GM12892 (cell line): ENCODE data around the gene GLYATL1.
A peak's percentile ranks its signal among the peaks of the same experiment; 100 is the strongest.

Experiments used
- DNase-seq: peaks from one replicate; pipeline ENCODE4 v3.0.0; 2011; ENCODE audit not compliant: insufficient read length
- FAIRE-seq: peaks from 2 replicates; lab custom pipeline; 2011; peaks lifted over from hg19 to GRCh38; lab: Jason Lieb, UNC
- POLR2A ChIP-seq: IDR thresholded peaks from 2 replicates; pipeline ENCODE4 v1.6.1; 2011; ENCODE audit warnings: low read depth, low read length, control low read depth
- POLR2AphosphoS5 ChIP-seq: IDR thresholded peaks from 2 replicates; pipeline ENCODE4 v1.6.1; 2011; ENCODE audit warnings: low read depth, low read length, control low read depth
- TAF1 ChIP-seq: IDR thresholded peaks from 2 replicates; pipeline ENCODE4 v1.6.1; 2011; ENCODE audit warnings: low read depth, mild to moderate bottlenecking, control low read depth, low read length, borderline replicate concordance

The GLYATL1 gene

DNA sequence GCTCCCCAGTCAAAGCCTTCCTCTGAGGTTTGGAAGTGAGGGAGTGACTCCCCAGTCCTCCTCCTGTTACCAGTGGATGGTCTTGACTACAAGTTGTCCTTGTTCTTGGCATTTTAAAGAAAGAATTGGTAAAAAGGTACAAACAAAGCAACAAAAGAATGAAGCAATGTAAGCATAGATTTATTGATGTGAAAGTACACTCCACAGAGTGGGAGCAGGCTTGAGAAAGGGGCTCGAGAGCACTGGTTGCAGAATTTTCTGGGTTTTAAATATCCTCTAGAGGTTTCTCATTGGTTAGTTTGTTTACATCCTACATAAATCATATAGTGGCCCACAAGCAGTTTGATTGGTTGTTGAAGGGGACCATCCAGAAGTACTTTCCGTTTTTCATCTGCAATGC is 22.7 kb upstream of the GLYATL1 start:
- TF ChIP-seq POLR2A (no peak), POLR2AphosphoS5 (no peak), TAF1 (no peak)
- FAIRE-seq: no peak
- no peak for DNase-seq

DNA sequence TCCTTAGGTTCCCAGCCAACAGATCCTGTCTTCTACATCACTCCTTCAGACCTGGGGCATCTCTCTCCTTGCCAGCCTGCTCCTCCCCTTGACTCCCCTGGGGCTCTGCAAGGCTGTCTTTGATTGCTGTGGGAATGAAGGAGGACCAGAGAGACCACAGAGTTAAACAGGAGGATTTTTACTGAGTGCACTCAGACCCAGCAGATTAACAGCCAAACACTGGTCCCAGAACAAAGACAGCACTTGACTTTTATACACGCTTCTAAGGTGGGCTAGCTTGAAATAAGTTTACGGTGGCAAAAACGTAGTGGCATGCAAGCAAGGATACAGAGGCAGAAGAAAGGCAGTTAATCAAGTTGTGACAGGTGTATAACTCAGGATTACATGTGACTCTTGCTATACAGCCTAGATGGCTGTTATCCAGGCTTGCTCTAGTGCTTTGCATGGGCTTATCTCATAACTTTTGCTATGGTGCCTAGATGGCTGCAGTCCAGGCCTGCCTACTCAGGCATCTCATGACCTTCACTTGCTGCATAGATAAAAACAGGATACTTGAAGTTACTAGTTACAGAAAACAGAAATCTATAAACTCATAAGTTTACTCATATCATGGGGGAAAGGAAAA is 22.0 kb upstream of the GLYATL1 start:
- no peak for FAIRE-seq
- DNase-seq: no peak
- TF ChIP-seq TAF1 (no peak), POLR2AphosphoS5 (no peak), POLR2A (no peak)

DNA sequence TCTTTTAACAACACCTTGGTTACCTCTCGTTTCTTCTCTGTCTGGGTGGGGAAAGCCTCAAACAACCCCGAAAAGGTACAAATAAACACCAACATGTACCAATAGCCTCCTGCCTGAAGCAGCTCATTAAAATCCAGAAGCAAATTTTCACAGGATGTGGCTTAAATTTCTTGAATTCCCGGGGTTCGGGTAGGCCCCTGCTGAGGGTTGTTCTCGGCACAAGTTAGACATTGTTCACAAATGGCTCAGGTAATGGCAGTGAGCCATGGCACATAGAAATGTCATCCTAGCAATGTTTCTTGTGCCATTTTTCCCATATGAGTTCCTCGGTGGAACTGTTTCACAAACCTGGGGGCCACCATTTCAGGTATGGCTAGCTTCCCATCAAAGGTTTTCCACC is 19.7 kb upstream of the GLYATL1 start:
- no peak for DNase-seq
- FAIRE-seq: no peak
- no peak for TF ChIP-seq TAF1
- no peak for TF ChIP-seq POLR2AphosphoS5
- TF ChIP-seq POLR2A: no peak

DNA sequence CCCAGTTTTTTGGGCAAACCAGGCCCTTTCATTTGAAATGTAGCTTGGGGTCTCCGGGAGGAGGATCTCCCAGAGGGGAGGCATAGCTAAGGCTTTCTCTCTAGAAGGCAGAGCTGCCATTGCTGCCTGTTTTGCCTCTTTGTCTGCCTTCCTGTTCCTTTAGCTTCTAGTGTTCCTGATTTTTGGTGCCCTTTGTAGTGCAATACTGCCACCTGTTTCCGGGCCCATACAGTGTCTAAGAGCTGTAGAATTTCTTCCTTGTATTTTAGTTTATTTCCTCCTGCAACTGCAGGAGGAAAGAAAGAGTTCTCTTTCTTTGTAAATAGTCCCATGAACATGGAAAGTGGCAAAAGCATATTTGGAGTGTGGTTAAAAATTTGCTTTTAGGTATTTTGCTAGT is 19.3 kb upstream of the GLYATL1 start:
- no peak for DNase-seq

DNA sequence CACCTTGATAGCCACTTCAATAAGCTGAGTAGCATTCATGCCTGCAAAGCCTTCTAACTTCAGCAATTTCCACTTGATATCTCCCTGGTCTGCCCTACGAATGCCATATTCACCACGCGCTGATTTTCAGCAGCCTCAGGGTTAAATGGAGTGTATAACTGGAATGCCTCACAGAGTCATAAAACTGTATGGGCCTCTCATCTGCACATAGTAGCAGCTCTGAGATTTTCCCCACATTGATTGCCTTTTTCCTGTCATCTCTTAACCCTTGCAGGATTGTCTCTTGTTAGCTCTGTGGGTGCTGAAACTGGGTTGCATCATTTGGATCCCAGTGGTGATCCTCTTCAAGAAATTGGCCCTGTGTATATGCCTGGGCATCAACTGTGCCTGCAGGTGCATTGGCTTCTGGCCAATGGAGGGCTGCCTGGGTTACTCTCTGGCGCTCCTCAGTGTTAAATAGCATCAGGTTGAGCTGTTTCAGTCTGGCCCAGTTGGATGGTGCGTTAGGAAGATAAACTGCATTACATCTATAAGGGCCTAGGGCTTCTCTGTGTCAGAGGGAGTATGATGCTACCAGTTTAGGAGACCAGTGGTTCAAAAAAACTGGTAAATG is 17.4 kb upstream of the GLYATL1 start:
- TF ChIP-seq POLR2A: no peak
- TF ChIP-seq POLR2AphosphoS5: no peak
- DNase-seq: no peak
- FAIRE-seq: no peak

More for the DNA sequence above, 19.3 kb upstream of the GLYATL1 start:
- FAIRE-seq: no peak
- TF ChIP-seq POLR2AphosphoS5 (no peak), POLR2A (no peak), TAF1 (no peak)

DNA sequence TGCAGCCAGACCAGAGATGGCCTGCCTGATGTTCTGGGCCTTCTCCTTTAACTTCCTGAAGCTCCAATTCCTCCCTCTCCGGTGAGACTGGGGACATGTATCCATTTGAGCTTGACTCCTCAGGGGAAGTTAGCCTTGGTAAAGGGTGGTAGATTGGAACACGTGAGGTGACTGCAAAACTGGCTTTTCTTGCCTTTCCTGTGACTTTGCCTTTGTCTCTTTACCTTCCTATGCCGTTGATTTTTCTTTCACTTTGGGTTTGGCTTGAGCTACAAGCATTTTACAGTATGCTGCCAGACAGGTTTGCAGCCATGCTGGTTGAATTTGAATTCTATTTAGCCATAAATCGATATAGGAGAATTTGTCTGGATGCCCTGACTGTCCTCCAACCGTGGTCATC is 16.8 kb upstream of the GLYATL1 start:
- no peak for TF ChIP-seq POLR2AphosphoS5
- TF ChIP-seq TAF1: no peak
- no peak for TF ChIP-seq POLR2A
- DNase-seq (no peak), FAIRE-seq (no peak)

DNA sequence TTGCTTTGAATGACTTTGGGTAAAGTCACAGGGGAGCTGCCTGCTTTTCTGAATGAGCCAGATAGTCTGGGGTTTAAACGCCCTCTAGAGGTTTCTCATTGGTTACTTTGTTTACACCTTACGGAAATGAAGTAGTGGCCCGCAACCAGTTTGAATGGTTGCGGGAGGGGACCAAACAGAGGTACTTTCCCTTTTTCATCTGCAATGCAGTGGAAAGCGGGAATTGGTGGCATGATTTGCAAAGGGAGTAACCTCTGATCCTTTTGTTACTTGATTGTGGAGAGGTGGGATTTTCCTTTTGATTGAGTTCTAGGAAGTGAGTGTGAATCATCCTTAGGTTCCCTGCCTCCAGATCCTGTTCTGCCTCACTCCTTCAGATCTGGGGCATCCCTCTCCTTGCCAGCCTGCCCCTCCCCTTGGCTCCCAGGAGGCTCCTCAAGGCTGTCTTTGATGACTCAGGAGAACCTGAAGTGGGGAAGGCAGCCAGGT is 15.9 kb upstream of the GLYATL1 start:
- peak; percentile 85 for FAIRE-seq
- DNase-seq: no peak
- TF ChIP-seq POLR2A (no peak), POLR2AphosphoS5 (no peak), TAF1 (no peak)

DNA sequence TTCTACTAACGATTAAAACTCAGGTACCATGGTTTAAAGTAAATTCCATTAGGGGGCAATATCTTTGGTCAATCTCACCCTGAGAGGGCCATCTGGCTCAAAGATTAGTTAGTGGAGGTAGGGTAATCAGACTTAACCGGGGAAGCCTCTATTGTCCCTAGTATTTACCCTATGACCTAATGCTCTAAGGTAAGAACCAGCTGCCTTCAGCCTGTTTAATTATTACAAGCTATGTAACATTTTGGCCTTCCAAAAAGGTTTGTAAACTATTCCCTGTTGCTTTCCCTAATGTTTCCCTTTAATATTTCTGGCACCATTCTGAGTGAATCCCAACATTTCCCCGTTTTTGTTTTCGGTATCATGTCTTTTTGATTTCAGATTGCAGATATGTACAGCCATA is 15.1 kb upstream of the GLYATL1 start:
- no peak for DNase-seq
- TF ChIP-seq POLR2A: no peak
- TF ChIP-seq POLR2AphosphoS5: no peak
- no peak for TF ChIP-seq TAF1
- FAIRE-seq: no peak

DNA sequence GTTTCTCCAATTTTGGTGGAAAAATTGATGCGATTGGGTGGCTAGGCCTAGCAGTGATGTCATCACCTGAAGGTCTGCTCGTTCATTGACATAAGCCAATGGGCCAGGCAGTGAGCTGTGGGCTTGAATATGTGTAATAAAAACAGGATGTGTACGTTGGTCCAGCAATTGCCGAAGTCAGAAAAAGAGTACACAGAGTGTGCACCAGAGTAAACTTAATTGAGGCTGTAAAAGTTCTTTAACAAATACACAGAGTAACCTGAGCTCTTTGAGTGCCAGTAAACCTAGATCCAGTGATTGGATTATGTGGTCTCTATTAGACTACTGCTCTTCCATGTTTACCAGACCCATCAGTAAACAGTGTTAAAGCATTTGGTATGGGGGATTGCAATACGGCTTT is 13.0 kb upstream of the GLYATL1 start:
- no peak for DNase-seq
- FAIRE-seq: no peak

DNA sequence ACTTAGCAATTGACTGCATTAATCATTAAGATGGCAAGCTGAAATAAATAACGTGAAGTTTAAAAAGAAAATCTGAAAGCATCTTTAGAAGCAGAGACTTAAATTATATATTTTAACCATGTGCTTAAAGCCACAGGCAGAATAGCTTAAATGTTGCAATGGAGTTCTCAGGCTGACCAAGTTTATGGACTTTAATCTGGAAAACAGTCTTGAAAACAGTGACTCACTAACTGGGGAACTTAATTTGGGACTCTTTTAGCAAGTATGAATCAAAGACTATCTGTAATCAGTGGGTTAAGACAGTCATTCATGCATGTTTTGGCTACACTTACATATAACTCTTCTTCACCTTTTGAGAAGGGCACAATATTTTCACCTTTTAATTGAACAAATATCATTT is 12.6 kb upstream of the GLYATL1 start:
- TF ChIP-seq POLR2AphosphoS5: no peak
- FAIRE-seq (no peak), DNase-seq (no peak)

More for the DNA sequence above, 13.0 kb upstream of the GLYATL1 start:
- TF ChIP-seq POLR2A (no peak), POLR2AphosphoS5 (no peak), TAF1 (no peak)

DNA sequence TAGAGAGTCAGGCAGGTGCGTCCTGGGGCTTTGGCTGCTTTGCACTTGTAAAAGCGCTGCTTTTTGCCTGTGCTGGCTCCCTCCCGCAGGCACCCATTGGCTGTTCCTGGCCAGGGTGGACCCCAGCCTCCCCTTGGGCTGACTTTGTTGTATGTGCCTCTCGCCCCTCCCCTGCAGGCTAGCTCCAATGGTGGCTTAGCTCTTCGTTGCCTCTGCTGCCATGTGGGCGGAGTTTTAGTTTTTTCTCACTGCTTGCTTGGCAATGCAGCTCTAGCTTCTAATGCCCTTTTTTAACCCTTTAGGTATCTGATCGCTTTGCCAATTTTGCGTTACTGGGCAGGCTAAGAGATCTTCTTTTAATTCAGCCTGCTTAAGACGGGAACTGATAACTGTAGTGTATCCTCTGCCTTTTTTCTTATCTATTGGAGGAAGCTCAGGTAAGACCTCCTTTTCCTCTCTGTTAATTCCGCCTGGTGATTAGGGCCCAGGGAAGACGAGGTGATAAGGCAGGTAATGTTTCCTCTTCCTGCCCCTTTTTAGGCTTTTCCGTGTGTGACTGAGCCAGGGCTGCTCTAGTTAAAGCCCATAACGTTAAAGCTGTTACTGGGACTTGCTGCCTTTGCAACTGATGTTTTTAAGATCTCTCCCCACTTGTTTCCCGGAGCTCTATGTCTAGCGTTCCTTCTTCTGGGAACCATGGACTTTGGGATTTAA is 11.7 kb upstream of the GLYATL1 start:
- peak; percentile 33 for FAIRE-seq
- no peak for TF ChIP-seq POLR2A
- no peak for DNase-seq

DNA sequence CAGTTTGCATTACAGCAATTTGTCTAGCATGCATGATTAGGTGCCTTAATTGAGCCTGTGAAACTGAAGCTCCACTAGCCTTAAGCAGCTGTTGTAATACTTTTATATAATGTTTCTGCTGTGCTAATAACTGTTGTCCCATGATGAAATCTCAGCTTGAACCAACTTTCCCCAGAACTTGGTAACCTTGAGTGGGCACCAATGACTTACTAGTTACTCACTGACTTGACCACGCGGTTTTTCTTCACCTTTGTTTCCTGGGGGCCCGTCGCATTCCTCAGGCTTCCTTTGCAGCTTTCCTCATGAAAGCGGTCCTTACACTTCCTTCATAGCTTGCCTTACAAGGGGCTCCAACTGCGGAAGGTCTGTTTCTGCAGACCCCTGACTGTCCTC is 11.2 kb upstream of the GLYATL1 start:
- DNase-seq (no peak), FAIRE-seq (no peak)
- TF ChIP-seq POLR2AphosphoS5 (no peak), TAF1 (no peak), POLR2A (no peak)
